WI38 (cell line): ENCODE measurements around the gene USP53.
"Not testable (repeated sequence)": the region's sequence is repeated elsewhere in the genome, so short reads cannot be mapped to it uniquely, and the experiment has no call there.

ENCODE experiments used
- H3K4me3 ChIP-seq: 2 replicates; pipeline ENCODE4 v1.5.1; 2011; ENCODE audit warnings: low read depth, mild to moderate bottlenecking, control low read depth, low read length
- CTCF ChIP-seq: IDR thresholded peaks from 2 replicates; pipeline ENCODE4 v1.5.1; 2012; ENCODE audit warnings: low read depth, mild to moderate bottlenecking, control low read depth, low read length

USP53 gene

GRCh38 chr4:119243868-119244267 lies 31.4 kb downstream of the USP53 start:
- TF ChIP-seq CTCF, result no peak
- no peak overlapping the region for H3K4me3 ChIP-seq

- TF ChIP-seq CTCF, result no peak
- H3K4me3 ChIP-seq, result no peak overlapping the region
These were observed 31.8 kb downstream of the USP53 start for GRCh38 chr4:119244344-119244743.

GRCh38 chr4:119244832-119245231 lies 32.3 kb downstream of the USP53 start:
- H3K4me3 ChIP-seq, result no peak overlapping the region
- TF ChIP-seq CTCF, result no peak

- no peak overlapping the region for H3K4me3 ChIP-seq
- no peak for TF ChIP-seq CTCF
These were observed 33.7 kb downstream of the USP53 start for GRCh38 chr4:119246177-119246733.

GRCh38 chr4:119251037-119251436 lies 38.5 kb downstream of the USP53 start:
- not testable (repeated sequence) for H3K4me3 ChIP-seq

GRCh38 chr4:119255223-119255622 lies 42.7 kb downstream of the USP53 start:
- H3K4me3 ChIP-seq, result not testable (repeated sequence)

GRCh38 chr4:119260528-119260927 lies 48.0 kb downstream of the USP53 start:
- no peak overlapping the region for H3K4me3 ChIP-seq
- no peak for TF ChIP-seq CTCF

- H3K4me3 ChIP-seq, result no peak overlapping the region
These were observed 49.5 kb downstream of the USP53 start for GRCh38 chr4:119261986-119262385.

More at GRCh38 chr4:119261986-119262385, 49.5 kb downstream of the USP53 start:
- no peak for TF ChIP-seq CTCF
